ENCODE data around the gene MCU. TPM values are rescaled to one million over a fixed set of nuclear protein-coding genes. Genes with fewer than 3 reads are reported as not detected.

The MCU gene
- total RNA-seq, 4 donors from 2014 or later = 14.1 to 18.1 (median 15.8) TPM

- TF ChIP-seq CTCF (IDR thresholded peaks at IDR 0.05; ENCODE audit: low read depth) = no peak
Observed at GRCh38 chr10:72881291-72881690, 189.3 kb downstream of the MCU start.

GRCh38 chr10:72883861-72884260, 191.9 kb downstream of the MCU start:
- TF ChIP-seq CTCF (IDR thresholded peaks at IDR 0.05; ENCODE audit: low read depth) = no peak

- TF ChIP-seq CTCF (IDR thresholded peaks at IDR 0.05; ENCODE audit: low read depth) = no peak
Observed at GRCh38 chr10:72885953-72886352, 194.0 kb downstream of the MCU start.

GRCh38 chr10:72886621-72887020, 194.7 kb downstream of the MCU start:
- TF ChIP-seq CTCF (IDR thresholded peaks at IDR 0.05; ENCODE audit: low read depth) = no peak

GRCh38 chr10:72887043-72887442, 195.1 kb downstream of the MCU start:
- TF ChIP-seq CTCF (IDR thresholded peaks at IDR 0.05; ENCODE audit: low read depth) = no peak

- no peak for TF ChIP-seq CTCF (IDR thresholded peaks at IDR 0.05; ENCODE audit: low read depth)
Observed at GRCh38 chr10:72888151-72888638, 196.3 kb downstream of the MCU start.

GRCh38 chr10:72889391-72889831, 197.5 kb downstream of the MCU start:
- TF ChIP-seq CTCF (IDR thresholded peaks at IDR 0.05; ENCODE audit: low read depth) = no peak

Data from subcutaneous adipose tissue (tissue), 4 donors.